HFF-Myc (cell line): Measurements from ENCODE around the gene SEMA3B.
"Not testable (repeated sequence)": the region's sequence is repeated elsewhere in the genome, so short reads cannot be mapped to it uniquely, and the experiment has no call there.

ENCODE experiments used
- DNase-seq: peaks from one replicate; pipeline ENCODE4 v3.0.0-alpha.2; 2011; ENCODE audit warnings: low read depth; ENCODE audit errors: extremely low read depth
- H3K4me3 ChIP-seq: replicated peaks from 2 replicates; pipeline ENCODE4 v1.5.1; 2011; ENCODE audit warnings: low read depth, mild to moderate bottlenecking, control low read depth, low read length
- CTCF ChIP-seq: IDR thresholded peaks from 2 replicates; pipeline ENCODE4 v1.5.1; 2012; ENCODE audit warnings: mild to moderate bottlenecking, low read depth, low read length, control low read depth; ENCODE audit errors: missing control alignments

The SEMA3B gene

GRCh38 chr3:50275996-50276761, 7.2 kb downstream of the SEMA3B start:
- no peak for TF ChIP-seq CTCF
- DNase-seq: no peak
- H3K4me3 ChIP-seq: no peak overlapping the region

GRCh38 chr3:50276762-50277101, 7.8 kb downstream of the SEMA3B start:
- TF ChIP-seq CTCF: no peak
- no peak for DNase-seq
- H3K4me3 ChIP-seq: no peak overlapping the region

- no peak for DNase-seq
- H3K4me3 ChIP-seq: no peak overlapping the region
- no peak for TF ChIP-seq CTCF
Observed at GRCh38 chr3:50278123-50278879, 9.4 kb downstream of the SEMA3B start.

- TF ChIP-seq CTCF: no peak
- H3K4me3 ChIP-seq: no peak within 1 kb of the TSS
- no peak for DNase-seq
Observed at GRCh38 chr3:50278880-50279224, 9.9 kb downstream of the SEMA3B start, which contains the start of gene LSMEM2. TSS of gene LSMEM2 (plus strand) at chr3:50279087. CDS start at chr3:50279114, 27 bp downstream.

GRCh38 chr3:50279255-50280016, 10.5 kb downstream of the SEMA3B start:
- no peak overlapping the region for H3K4me3 ChIP-seq
- TF ChIP-seq CTCF: no peak
- no peak for DNase-seq

- DNase-seq, H3K4me3 ChIP-seq: not testable (repeated sequence)
Observed at GRCh38 chr3:50284121-50284520, 15.2 kb downstream of the SEMA3B start.
